Posterior vena cava (tissue), 2 donors: ENCODE measurements around the gene GALNT1. TPM values are rescaled to one million over a fixed set of nuclear protein-coding genes. Genes with fewer than 3 reads are reported as not detected.

Source experiments
- DNase-seq: peaks from one replicate; pipeline ENCODE4 v3.0.0-alpha.2; 2020; ENCODE audit warnings: low spot score
- intact Hi-C, 2 donors: fragments of 100-400 bp; cut with DNase I; formaldehyde crosslinking; loops; one replicate each; pipeline versions ENCODE4 v1.14.1 to v1.14.2; 2022 to 2023
- microRNA-seq, 2 donors: library from miRNA; unstranded; fragments of <30 nt; microRNA quantifications; one replicate each; pipeline ENCODE4 v1.2.0, GENCODE V29; 2020 to 2021; ENCODE audit warnings: borderline microRNAs expressed in 2 of 2
- total RNA-seq, 2 donors: library from RNA; stranded (reverse); fragmentation: NEBNext Ultra II Directional; extraction: Animal tissue kit (Norgen Biotek cat#: 25700); gene quantifications; one replicate each; pipeline ENCODE4 v1.2.1, GENCODE V29; 2021
- donor health status: DM: yes; HTN: yes; CAD: no.
- donor health status: DM: yes; HTN: yes; CAD: no.

GALNT1 gene
- total RNA-seq, 2 donors from 2014 or later, result 53.8 to 54.0 TPM

- DNase-seq, result no peak
- intact Hi-C loops, result no loop called here
Measured at GRCh38 chr18:35736696-35737095, 155.2 kb downstream of the GALNT1 start.

- intact Hi-C loops, result no loop called here
Measured at GRCh38 chr18:35739778-35740177, 158.2 kb downstream of the GALNT1 start.

GRCh38 chr18:35740656-35741055 is 159.1 kb downstream of the GALNT1 start:
- intact Hi-C loops, result no loop called here
- no peak for DNase-seq

More at GRCh38 chr18:35739778-35740177, 158.2 kb downstream of the GALNT1 start:
- no peak for DNase-seq

- intact Hi-C loops, result no loop called here
- DNase-seq, result no peak
Measured at GRCh38 chr18:35743916-35744315, 162.4 kb downstream of the GALNT1 start.

- DNase-seq, result no peak
- intact Hi-C loops, result no loop called here
Measured at GRCh38 chr18:35745814-35746213, 164.3 kb downstream of the GALNT1 start.

- intact Hi-C loops, result no loop called here
- no peak for DNase-seq
Measured at GRCh38 chr18:35746826-35747339, 165.3 kb downstream of the GALNT1 start.

GRCh38 chr18:35747894-35748472 is 166.4 kb downstream of the GALNT1 start:
- intact Hi-C loops, result no loop called here
- no peak for DNase-seq

GRCh38 chr18:35749701-35750100 is 168.2 kb downstream of the GALNT1 start:
- no peak for DNase-seq
- intact Hi-C loops, result no loop called here

- intact Hi-C loops, result no loop called here
- DNase-seq, result no peak
Measured at GRCh38 chr18:35750929-35751328, 169.4 kb downstream of the GALNT1 start.

- intact Hi-C loops, result no loop called here
- DNase-seq, result no peak
Measured at GRCh38 chr18:35753306-35753910, 171.9 kb downstream of the GALNT1 start.

GRCh38 chr18:35754464-35754863 is 172.9 kb downstream of the GALNT1 start:
- intact Hi-C loops, result no loop called here
- no peak for DNase-seq

GRCh38 chr18:35755369-35755768 is 173.8 kb downstream of the GALNT1 start:
- DNase-seq, result no peak
- intact Hi-C loops, result loop anchor here in 1 of 2 donors (5.0 kb wide), 1 partner anchor 192 kb away; no protein-coding TSS in a partner anchor

GRCh38 chr18:35756506-35757117 is 175.1 kb downstream of the GALNT1 start:
- intact Hi-C loops, result loop anchor here in 1 of 2 donors (5.0 kb wide), 1 partner anchor 191 kb away; no protein-coding TSS in a partner anchor
- no peak for DNase-seq

Small RNAs within 50 kb of the gene (microRNA-seq; reads per million reads assigned to microRNA genes)
- gene MIR3975, result 0 reads per million in 2 donors

Other genes starting within 250 kb of the GALNT1 start
- gene ZNF24, start 237.3 kb upstream of the GALNT1 start, total RNA-seq, result 10 to 100 TPM; 36.3 to 43.8 TPM
- gene ZNF396, start 204.4 kb upstream of the GALNT1 start, total RNA-seq, result 1 to 10 TPM; 1.7 to 3.4 TPM
- gene INO80C, start 83.8 kb upstream of the GALNT1 start, total RNA-seq, result 10 to 100 TPM; 12.4 to 18.8 TPM